ENCODE measurements around the gene GNAT3.

DNA sequence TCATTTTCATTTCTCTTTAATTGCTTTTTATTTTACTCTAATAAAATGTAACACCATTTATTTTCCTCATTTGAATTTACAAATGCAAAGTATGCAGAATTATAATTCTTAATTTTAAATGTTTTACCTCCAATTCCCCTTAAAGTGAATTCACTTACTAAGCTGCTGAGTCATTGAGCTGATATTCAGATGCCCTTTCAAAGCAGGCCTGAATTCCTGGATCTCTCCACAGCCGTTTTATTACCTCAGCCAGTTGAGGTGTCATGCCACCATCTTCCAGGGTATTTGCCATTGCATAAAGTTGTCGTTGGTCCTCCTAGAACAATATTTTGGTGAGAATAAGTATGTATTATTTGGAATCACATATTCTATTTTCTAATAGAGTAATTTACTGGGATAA is 33.2 kb downstream of the GNAT3 start:
- TF ChIP-seq, protein P1, sequence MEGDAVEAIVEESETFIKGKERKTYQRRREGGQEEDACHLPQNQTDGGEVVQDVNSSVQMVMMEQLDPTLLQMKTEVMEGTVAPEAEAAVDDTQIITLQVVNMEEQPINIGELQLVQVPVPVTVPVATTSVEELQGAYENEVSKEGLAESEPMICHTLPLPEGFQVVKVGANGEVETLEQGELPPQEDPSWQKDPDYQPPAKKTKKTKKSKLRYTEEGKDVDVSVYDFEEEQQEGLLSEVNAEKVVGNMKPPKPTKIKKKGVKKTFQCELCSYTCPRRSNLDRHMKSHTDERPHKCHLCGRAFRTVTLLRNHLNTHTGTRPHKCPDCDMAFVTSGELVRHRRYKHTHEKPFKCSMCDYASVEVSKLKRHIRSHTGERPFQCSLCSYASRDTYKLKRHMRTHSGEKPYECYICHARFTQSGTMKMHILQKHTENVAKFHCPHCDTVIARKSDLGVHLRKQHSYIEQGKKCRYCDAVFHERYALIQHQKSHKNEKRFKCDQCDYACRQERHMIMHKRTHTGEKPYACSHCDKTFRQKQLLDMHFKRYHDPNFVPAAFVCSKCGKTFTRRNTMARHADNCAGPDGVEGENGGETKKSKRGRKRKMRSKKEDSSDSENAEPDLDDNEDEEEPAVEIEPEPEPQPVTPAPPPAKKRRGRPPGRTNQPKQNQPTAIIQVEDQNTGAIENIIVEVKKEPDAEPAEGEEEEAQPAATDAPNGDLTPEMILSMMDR (IDR thresholded peaks at IDR 0.05), result no peak
- TF ChIP-seq EP300 (IDR thresholded peaks at IDR 0.05), result no peak
